ENCODE results near the gene ABCA3.

- TF ChIP-seq CTCF (conservative IDR thresholded peaks at IDR 0.05) (no peak), EZH2 (IDR thresholded peaks at IDR 0.05; ENCODE audit: low read depth) (no peak)
Measured at GRCh38 chr16:2325791-2326190, 14.7 kb downstream of the ABCA3 start.
